Stimulated activated CD4-positive, alpha-beta T cell treated with anti-CD3 and anti-CD28 coated beads, Interleukin-15, amount 100 ng/mL, for 1 hour (primary cell): Measurements from ENCODE around the gene TBC1D1.

ENCODE experiments used
- DNase-seq, 2 donors: peaks; one replicate each; pipeline ENCODE4 v3.0.0-alpha.2; 2020; ENCODE audit warnings: low read depth in 1 of 2, low spot score in 1 of 2

The TBC1D1 gene, protein sequence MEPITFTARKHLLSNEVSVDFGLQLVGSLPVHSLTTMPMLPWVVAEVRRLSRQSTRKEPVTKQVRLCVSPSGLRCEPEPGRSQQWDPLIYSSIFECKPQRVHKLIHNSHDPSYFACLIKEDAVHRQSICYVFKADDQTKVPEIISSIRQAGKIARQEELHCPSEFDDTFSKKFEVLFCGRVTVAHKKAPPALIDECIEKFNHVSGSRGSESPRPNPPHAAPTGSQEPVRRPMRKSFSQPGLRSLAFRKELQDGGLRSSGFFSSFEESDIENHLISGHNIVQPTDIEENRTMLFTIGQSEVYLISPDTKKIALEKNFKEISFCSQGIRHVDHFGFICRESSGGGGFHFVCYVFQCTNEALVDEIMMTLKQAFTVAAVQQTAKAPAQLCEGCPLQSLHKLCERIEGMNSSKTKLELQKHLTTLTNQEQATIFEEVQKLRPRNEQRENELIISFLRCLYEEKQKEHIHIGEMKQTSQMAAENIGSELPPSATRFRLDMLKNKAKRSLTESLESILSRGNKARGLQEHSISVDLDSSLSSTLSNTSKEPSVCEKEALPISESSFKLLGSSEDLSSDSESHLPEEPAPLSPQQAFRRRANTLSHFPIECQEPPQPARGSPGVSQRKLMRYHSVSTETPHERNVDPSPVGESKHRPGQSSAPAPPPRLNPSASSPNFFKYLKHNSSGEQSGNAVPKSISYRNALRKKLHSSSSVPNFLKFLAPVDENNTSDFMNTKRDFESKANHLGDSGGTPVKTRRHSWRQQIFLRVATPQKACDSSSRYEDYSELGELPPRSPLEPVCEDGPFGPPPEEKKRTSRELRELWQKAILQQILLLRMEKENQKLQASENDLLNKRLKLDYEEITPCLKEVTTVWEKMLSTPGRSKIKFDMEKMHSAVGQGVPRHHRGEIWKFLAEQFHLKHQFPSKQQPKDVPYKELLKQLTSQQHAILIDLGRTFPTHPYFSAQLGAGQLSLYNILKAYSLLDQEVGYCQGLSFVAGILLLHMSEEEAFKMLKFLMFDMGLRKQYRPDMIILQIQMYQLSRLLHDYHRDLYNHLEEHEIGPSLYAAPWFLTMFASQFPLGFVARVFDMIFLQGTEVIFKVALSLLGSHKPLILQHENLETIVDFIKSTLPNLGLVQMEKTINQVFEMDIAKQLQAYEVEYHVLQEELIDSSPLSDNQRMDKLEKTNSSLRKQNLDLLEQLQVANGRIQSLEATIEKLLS (N-terminal part only)

DNA sequence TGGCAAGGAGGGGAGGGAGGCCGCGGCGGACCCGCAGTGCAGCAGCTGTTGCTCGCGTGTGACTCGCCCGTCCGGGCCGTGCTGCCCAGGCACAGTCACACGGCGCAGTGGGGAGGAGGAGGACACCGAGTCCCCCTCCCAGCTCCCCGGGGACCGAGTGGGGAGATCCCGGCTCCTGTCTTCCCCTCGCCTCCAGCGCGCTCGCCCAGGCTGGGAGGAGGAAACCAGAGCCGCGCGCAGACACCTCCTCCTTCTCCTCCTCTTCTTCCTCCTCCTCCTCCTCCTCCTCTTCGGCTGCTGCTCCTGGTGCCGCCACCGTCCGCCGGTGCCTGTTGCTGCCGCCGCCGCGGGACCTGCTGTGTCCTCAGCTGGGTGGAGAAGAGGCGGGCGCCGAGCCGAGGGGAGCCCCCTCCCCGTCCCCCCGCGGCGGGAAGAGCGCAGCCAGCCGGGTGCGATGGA is at the start of gene TBC1D1:
Gene TBC1D1 (plus strand): TSS at position 284 of the 459 bp plus-strand sequence. CDS start 11,012 bp downstream, outside the sequence.
- DNase-seq, result peak; percentile 12 to 27

DNA sequence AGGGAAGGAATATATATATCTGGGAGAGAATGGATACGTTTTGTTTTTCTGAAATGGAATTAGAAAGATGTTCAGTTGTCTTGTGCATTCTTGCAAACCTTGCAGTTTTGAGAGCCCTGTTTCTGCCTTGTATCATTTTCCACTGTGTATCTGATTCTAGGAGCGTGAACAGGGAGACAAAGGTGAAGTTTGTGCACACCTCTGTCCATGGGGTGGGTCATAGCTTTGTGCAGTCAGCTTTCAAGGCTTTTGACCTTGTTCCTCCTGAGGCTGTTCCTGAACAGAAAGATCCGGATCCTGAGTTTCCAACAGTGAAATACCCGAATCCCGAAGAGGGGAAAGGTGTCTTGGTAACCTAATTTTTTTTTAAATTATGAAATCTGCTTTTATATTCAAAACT is 46.7 kb upstream of the TBC1D1 start:
- no peak for DNase-seq

DNA sequence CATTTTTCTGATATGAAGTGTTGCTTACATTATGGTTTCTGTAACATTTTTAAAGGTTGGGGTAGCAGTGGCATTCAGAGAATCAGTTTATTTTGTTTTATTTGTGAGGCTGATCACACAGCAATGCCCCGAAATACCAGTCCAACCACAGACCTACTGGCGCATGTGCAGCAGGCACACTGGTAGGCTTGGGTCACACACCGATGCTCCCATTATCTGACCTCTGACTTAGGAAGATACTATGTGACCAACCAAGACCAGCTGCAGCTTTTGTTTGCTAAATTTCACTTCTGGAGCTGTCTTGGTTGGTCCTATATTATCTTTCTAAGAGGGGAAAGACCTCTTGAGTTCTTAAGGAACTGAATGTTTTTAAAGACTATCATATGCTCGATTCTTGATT is 45.7 kb upstream of the TBC1D1 start:
- DNase-seq, result no peak

DNA sequence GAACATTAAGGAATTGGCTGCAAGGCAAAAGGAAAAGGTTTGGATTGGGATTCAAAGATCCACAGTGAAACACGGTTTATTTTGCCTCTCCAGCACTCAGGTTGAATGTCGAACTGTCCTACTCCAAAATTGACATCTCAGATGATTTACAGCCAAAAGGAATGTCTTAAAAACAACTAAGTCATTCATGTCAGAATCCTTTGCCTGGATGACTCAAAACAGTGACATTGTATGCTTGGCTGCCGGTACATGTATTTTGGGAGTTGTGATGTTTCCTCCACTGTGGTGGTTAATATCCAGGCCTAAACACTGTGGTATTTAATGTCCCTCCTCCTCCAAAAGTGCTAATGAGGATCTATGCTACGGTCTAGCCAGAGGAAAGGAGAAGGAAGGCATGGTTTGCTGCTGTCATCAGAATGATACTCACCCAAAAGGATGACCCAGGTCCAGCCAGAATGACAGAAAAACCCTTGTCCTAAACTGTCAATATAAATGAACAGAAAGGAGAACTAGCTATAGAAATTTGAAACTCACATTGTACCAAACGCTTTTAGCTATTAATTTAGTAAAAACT is 43.5 kb upstream of the TBC1D1 start:
- DNase-seq, result no peak

DNA sequence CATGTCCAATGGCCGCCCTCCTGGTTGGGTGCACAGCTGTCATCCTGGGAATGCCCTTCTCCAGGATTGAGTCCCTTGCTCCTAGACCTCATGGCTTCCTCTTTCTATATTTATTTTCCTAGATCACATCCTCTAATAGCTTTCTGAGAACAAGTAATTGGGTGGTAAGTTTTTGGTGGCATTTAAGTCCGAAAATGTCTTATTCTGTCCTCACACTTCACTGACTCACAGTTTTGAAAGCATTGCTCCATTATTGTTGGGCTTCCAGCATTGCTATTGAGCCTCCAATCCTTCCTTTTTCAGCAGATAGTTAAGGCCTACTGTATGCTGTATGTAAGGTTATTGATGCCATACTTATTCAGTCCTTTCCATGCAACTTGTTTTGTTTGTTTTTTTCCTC is 38.5 kb upstream of the TBC1D1 start:
- no peak for DNase-seq

DNA sequence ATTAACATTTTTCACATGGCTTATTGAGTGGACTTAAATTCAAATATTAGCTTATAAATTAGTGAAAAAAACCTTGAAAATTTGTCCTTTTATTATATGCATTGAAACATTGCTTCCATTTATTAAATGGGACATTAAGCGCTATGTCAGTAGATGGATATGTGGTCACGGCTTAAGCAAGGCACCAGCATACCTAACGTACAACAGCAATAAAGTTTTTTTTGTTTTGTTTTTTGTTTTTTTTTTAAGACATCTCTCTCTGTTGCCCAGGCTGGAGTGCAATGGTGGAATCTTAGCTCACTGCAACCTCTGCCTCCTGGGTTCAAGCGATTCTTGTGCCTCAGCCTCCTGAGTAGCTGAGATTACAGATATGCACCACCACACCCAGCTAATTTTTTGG is 32.8 kb upstream of the TBC1D1 start:
- DNase-seq, result no peak

DNA sequence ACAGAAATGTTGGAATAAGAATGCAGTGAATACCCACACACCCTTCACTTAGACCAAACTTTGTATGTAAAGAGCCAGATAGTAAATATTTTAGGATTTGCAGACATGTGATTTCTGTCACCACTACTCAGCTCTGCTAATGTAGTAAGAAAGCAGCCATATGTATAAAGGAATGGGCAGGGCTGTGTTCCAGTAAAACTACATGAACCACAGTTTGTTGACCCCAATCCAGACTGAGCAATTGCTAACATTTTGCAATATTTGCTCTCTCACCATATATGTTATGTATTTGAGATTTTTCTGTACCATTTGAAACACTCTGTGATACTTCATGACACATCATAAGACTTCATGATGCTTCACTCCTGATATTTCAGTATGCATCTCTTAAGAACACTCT is 32.0 kb upstream of the TBC1D1 start:
- DNase-seq, result no peak

DNA sequence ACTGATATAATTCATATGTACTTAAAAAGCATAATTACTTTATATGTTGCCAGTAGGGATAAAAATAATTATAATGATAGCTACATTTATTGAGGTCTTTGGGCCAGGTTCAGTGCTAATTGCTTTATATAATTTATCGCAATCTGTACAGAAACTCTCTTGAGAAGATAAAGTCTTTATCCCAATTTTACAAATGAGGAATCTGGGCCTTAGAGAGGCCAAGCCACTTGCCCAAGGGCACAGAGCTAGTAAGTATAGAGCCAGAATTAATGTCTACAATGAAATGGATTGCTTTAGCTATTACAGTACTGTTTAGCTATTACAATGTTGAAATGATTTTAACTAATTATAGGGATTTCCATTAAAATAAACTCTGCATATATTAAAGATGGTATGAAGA is 30.6 kb upstream of the TBC1D1 start:
- no peak for DNase-seq

DNA sequence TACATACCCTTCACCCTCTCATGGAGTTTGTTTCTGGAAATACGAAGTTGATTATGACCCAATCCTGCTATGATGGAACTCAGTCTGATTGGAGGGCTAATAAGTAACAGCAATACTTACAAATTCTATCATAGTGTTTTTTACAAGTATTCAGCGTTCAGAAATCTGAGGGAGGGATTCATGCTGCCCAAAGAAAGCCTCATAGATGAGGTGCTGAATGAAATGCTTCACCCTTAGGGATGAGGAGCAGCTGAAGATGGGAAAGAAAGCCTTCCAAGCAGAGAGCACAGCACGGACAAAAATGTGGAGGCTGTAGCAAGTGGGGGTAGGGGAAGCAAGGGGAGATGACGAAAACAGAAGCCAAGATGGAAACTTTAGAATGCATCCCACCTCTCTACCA is 27.9 kb upstream of the TBC1D1 start:
- DNase-seq, result no peak

DNA sequence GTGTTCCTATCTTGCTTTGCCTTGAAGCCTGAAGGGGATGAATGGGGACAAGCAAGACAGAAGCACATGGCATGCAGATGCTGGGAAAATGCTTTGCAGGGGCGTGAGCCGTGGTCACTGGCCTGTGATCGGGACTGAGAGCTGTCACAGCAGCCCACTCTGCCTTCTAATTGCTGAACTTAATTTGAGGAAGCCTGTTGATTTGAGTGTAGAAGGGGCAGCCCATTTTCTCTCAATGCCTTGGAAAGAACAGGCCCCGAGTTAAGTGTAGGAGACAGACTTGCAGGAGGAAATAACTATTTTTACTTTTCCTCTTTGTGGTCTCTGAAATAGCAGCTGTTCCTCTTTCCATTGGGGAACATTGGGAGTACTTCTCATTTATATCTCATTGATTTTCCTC is 26.1 kb upstream of the TBC1D1 start:
- DNase-seq, result no peak

DNA sequence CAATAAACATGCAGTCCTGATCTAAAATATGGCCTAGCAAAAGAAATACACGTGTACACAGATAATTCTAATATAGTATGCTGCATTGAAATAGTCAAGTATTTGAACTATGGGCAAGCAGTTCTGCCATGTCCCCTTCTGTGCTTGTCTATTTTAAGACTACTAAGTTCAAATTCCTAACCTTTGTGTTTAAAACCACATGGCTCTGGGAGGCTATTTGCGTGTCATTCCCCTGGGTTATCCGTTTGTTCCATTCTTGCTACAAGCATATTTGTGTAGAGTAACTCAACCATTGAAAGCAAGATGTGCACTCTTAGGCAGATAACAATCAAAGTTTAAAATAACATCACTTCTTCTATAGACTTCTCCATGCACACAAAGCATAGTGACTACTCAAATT is 25.4 kb upstream of the TBC1D1 start:
- DNase-seq, result no peak

DNA sequence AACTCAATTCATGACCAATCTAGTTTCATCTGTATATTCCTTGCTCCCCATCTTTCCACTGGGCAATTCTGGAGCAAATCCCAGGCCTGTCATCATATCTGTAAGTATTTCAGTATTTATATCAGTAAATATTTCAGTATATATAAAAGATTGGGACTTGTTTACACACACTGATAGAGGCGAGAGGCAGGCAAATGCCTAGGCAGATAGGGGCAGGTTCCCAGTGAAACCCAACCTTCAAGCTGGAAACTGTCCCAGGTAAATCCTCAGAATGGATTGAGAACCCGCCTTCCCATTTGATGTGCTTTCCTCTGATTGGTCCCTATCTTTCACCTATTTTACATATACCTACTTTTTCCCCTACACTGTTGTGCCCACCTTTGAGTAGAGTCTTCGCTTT is 23.8 kb upstream of the TBC1D1 start:
- no peak for DNase-seq

DNA sequence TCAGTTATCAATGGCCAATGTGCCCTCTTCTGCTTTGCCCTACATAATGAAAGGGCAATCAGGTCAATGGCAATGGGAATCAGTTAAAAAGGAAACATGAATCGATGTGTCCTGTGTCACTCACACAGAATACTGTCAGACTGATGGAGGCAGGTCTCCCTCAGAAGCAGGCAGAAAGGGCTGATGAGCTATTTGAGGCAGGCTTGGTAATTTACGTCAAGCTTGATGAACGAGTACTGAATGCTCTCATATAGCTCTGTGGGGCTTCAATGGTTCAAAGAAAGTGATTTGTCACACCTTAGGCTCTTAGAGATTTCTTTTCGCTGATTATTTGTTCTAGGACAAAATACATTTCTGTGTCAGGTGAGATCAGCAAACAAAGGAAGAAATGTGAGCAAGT is 22.6 kb upstream of the TBC1D1 start:
- no peak for DNase-seq

DNA sequence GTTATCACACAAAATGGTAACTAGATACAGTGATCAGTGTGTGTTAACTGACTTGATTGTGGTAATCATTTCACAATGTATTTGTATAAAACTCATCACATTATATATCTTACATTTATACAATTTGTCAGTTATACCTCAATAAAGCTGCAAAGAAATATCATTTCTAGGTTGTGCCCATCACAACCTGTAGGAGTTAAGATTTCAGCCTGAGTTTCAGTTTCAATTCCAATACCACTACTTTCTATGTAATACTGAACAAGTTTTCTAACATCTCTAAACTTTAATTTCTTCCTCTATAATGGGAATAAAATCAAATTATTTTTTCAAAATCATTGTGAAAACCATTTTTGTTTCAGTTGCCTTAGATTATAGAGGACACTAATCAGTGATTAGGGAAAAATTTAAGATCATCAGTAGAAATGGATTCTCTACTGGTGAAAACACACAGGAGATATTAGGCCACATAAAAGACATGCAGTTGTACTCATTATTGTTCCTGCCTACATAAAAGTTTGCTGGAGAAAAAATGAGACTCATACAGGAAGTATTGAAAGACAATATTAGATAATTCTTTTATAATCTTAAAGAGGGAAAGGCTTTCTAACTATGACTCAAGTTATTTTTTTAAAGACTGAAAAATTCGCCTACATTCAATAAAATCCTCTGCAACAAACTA is 18.4 kb upstream of the TBC1D1 start:
- DNase-seq, result no peak

DNA sequence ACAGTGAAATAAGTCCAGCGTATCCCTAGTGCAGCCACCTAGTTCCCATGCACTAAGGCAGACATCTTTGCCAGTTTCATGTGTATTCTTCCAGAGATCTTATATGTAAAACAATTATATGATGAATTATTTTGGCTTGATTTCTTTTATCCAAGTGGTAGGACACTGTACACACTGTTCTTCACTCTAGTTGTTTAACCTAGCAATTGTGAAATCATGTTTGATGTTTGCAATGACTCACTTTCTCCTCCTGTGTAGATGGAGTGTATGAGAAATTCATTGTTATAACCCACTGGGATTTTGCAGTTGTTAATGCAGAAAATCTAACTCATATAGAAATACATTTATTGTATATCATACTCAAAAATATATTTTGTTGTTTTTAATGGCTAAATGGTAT is 17.5 kb upstream of the TBC1D1 start:
- DNase-seq, result no peak

DNA sequence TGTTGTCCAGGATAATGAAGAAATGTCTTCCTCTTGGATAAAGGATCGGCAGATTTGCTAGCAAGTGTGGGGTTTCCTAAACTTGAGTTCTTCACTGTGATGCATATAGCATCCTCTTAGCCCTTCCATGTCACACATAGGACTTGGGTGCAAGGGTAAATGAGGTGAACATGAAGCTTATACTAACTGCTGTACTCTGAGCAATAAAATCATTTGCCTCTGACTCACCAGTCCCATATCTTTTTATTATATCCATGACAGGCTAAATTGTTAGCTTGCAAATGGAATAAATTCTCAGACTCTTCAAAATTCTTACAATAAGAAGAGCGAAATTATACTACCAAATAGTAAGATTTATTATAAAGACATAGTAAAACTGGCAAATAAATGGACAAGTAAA is 14.7 kb upstream of the TBC1D1 start:
- DNase-seq, result no peak

DNA sequence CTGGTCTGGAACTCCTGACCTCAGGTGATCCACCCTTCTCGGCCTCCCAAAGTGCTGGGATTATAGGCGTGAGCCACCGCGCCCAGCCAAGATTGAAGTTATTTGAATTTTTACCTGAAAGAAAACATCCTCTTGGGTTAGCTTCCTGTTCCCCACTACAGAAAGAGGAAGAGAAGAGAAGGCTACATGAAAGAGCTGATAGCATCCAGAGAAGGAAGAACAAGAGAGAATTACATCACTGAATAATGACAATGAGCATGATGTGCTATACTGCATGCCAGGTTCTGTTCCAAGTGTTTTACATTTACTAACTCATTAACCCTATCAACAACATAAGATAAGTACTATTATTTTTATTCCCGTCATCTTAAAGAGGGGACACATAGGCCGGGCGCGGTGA is 11.5 kb upstream of the TBC1D1 start:
- no peak for DNase-seq

DNA sequence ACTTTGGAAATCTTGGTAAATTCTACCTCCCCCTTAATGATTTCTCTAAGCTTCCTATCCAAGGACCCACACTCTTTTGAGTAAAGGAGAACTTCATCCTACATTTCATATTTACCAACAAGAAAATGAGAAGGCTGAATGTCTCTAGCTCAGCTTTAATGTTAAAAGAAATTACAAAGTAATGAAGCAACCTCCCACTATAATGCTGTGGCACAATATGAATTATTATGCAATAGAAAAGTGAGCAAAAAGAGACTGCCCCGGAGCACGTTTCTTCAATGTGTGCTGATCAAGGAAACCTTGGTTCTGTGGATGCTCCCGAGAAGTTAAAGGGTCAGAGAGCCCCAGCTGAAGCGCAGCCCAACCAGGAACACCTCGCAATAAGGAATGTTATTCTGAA is 9.1 kb upstream of the TBC1D1 start:
- DNase-seq, result no peak

DNA sequence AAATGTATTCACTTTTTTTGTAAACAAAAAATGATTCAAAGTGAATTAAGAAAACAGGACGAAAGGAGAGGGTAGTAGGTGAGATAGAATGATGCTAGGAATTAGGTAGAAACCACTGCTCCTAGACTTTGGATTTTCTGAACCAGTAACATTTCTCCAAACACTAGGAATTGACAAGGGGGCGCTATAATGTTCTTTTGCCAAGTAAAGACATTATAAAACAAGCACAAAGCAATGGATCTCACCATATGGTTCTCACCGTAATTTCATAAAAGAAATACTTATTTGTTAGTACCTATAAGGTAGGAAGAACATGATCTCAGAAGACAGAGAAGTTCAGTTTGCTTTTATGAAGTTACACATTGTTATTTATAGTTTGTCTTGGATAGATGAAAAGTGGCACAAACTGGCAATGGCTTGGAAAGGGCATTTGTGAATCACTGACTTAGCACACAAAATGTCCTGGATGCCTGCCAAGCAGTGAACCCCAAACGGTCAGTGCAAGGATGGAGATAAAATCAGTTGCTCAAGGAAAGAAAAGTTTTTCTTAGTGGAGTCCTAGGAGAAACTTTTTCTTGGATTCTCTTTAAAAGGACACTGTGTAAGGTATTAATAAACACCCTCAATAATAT is 8.1 kb upstream of the TBC1D1 start:
- DNase-seq, result no peak

DNA sequence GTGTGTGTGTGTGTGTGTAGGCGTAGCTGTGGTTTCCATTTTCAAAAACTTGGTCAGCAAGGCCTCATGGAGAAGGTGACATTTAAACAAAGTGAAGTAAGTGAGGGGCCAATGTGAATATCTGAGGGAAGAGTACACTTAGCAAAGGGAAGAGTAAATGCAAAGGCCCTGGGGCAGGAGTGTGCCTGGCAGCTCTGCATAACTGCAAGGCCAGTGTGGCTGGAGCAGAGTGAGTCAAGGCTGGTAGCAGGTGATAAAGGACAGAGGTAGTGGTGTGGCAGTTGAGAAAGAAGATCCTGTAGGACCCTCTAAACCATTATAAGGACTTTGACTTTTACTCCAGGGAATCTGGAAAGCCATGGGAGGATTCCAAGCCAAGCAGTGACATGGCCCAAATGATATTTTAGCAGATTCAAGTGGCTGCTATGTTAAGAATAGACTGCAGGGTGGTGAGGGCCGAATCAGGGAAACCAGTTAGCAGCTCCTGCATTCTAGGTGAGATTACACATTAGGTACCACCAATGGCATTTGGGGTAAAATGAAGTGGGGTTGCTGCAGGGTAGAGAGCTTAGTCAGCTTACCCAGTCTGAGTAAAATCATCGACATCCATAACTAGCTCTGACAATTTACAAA is 5.9 kb upstream of the TBC1D1 start:
- no peak for DNase-seq
